VCaP (cell line): ENCODE data around the gene PRKCZ.

Experiments
- H3K27ac ChIP-seq: fragments of 450-650 bp; 2 replicates; pipeline ENCODE4 v1.5.1; 2017
- TF ChIP-seq, protein P1 (sequence below): fragments of 450-650 bp; conservative IDR thresholded peaks from 2 replicates; pipeline ENCODE4 v1.5.1; 2017; ENCODE audit warnings: mild to moderate bottlenecking, moderate library complexity

PRKCZ gene

DNA sequence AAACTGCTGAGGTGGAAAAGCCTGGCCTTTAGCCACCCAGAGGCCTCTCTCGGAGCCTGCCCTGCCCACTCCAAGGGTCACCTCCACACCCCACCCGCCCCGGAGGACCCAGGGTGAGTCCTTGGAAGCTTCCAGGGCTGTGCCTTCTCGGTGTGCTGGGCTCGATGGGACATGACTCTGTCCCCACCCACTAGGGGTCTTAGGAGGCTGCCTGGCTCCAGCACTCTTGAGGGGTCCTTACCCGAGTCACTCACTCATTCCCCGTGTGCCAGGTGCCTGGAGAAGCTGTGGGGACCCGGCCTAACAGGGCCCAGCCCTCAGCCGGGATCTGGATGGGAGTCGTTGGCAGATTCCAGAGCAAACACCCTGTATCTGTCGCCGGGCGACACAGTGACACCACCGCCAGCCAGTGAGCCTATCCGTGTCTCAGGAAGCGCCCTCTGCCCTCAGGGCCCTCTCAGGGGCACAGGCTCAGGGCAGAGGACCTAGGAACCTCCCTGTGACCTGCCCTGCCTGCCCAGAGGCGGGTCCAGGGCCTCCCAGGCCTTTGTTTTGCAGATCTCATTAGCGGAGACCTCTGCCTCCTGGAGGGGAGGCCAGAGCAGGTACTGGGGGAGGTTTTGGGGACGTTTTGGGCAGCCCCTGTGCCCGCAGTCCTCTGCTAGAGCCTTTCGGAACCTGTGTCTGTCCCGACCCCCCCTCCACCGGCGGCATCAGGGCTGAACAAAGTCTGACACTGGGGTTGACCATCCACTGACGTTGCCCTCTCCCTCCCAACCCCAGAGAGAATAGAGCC is 3.1 kb upstream of the PRKCZ start:
- H3K27ac ChIP-seq, result peak overlapping the region; percentile 95; the same call in 1 of the 2 replicates
- TF ChIP-seq, protein P1, sequence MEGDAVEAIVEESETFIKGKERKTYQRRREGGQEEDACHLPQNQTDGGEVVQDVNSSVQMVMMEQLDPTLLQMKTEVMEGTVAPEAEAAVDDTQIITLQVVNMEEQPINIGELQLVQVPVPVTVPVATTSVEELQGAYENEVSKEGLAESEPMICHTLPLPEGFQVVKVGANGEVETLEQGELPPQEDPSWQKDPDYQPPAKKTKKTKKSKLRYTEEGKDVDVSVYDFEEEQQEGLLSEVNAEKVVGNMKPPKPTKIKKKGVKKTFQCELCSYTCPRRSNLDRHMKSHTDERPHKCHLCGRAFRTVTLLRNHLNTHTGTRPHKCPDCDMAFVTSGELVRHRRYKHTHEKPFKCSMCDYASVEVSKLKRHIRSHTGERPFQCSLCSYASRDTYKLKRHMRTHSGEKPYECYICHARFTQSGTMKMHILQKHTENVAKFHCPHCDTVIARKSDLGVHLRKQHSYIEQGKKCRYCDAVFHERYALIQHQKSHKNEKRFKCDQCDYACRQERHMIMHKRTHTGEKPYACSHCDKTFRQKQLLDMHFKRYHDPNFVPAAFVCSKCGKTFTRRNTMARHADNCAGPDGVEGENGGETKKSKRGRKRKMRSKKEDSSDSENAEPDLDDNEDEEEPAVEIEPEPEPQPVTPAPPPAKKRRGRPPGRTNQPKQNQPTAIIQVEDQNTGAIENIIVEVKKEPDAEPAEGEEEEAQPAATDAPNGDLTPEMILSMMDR, result no peak

DNA sequence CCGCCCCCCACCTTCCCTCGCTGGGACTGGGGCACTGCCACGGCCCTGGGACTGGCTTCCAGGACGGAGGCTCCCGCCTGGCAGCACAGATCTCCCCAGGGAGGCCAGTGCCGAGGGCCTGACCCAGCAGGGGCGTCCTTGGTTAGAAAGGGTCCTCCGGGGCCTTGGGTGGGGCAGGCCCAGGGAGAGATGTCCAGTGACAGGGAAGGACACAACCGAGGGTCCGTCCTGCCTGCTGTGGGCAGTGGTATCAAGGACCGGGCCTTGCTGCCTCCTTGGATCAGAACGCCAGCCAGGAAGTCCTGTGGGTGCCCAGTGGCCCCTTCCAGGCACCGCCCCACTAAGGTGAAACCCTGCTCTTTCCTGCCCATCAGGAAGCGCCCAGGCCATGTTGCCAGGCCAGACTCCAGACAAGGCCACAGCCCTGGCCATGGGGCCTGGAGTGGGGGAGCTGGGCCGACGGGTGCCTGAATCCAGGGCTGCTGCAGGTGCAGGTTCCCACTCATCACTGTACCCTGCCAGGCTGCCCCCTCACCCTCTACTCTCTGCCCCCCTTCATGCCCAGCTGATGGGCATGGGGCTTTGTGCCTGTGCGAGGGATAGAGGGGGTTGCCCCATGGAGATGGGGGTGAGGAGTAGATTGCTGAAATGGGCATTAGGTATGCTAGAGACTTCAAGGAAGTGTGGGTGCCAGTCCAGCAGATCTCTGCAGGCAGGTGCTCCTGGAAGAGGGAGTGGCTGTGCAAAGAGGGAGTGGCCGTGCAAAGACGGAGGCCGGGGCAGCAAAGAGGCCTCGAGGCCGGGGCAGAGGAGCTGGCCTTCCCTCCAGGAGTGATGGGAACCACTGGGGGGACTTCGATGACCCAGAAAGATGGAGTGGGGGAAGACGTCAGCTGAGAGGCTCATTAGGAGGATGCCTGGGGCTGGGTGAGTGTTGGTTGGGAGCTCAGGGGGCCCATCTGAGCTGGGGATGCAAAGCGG is 2.2 kb upstream of the PRKCZ start:
- TF ChIP-seq, protein P1, result no peak
- H3K27ac ChIP-seq, result peak overlapping the region; percentile 95

DNA sequence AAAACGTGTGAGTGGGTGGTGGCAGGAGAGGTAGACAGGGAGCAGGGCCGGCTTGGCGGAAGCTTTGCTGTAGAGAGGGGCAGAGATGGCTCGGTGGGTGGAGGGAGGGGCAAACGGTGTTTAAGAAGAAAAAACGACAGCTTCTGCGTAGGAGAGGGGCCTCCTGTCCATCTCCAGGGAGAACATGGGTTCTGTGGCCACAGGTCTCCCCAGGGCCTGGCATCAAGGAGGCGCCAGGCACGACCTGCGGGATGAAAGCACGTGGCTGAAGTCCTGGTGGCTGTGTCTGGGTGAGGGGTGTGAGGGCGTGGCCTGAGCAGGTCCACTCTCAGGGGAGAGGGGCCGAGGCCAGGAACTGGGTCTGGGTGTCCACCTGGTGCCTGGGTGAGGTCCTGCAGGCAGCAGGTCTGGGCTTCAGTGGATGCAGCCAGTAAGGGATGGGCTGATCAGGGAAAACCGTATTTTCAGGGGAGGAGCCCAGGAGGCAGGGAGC is 940 bp upstream of the PRKCZ start:
- peak overlapping the region; percentile 95 for H3K27ac ChIP-seq

DNA sequence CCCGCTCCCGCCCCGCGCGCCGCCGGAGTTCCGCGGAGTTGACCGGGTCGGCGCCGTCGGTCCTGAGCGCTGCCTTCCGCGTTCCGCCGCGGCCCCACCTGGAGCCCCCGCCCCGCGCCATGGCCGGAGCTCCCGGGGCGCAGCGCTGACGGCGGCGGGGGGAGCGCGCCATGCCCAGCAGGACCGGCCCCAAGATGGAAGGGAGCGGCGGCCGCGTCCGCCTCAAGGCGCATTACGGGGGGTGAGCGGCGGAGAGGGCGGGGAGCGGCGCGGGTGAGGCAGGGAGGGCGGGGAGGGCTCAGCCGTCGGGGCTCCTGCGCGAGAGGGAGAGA is 216 bp downstream of the PRKCZ start:
- TF ChIP-seq, protein P1, result no peak
- peak overlapping the region; percentile 95 for H3K27ac ChIP-seq

More for the DNA sequence above, 940 bp upstream of the PRKCZ start:
- TF ChIP-seq, protein P1, result peak; percentile 83

DNA sequence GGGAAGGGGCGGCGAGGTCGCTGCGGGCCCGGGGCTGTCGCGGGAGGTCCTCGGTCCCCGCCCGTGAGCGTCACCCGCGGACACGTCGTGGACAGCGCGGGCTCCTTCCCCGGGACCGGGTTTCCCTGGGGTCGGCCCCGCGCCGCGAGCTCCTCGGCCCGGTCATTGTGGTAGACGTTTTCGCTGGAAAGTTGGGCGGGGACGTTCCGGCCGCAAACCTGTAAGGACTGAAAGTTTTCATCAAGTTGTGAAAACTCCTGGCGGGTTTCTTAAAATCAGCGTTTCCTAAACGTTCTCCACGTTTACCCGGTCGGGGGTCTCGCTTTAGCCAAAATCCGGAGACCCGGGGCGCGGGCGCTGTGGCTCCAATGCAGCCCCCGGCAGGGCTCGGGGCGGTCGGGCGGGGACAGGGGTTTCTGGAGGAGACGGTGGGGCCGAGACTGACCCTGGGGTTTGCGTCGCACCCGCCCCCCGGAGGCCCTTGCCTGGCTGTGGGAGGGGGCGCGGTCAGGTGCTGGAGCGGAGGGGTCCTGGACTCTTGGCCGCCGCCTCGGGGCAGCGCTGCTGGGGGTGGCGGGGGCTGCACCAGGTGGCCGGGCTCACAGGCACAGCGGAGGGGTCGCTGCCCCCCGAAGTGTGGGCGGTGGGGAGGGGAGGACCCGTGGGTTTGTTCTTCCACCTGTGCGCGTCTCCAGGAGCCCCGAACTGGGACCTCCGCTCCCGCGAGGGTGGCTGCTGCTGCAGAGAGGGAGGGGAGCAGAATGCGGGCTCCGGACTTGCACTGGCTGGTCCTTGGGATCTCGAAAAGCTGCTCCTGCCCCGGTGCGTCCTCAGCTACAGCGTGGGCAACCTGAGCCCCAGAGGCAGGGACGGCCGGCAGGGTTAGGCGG is 827 bp downstream of the PRKCZ start:
- TF ChIP-seq, protein P1, result no peak

DNA sequence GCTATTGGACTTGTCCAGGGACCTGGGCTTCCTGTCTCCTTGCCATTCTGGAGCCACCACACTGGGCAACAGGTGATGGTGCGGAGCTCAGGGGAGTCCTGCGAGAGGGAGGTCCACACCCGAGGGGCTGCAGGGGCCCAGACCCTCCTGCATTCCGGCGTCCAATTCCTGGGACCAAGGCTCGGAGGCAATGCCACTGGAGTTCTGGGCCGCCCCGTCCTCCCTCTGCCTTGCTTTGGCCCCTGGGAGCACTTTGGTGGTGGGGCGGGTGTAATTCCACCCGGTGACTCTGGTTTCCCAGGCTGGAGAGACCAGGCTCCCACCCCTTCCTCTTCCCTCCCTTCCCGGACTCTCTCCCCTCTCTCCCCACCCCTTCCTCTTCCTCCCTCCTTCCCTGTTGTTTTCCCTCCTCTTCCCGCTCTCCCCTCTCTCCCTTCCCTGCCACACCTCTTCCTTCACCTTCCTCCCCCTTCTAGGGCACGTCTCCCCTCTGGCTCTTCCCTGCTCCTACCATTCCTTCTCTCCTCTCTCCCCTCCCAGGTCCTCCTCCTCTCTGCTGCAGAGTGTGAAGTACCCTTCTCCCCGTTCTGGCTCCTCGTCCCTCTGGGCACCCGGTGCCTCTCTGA is 2.0 kb downstream of the PRKCZ start:
- TF ChIP-seq, protein P1, result no peak
- H3K27ac ChIP-seq, result no peak overlapping the region

More for the DNA sequence above, 827 bp downstream of the PRKCZ start:
- peak overlapping the region; percentile 95 for H3K27ac ChIP-seq
